GM19099 (cell line): ENCODE data around the gene MEIKIN.

ENCODE experiments used
- POLR2A ChIP-seq: IDR thresholded peaks from 3 replicates; pipeline ENCODE4 v1.6.1; 2011; ENCODE audit warnings: low read depth; ENCODE audit not compliant: insufficient read length; ENCODE audit errors: extremely low read depth

Gene MEIKIN

DNA sequence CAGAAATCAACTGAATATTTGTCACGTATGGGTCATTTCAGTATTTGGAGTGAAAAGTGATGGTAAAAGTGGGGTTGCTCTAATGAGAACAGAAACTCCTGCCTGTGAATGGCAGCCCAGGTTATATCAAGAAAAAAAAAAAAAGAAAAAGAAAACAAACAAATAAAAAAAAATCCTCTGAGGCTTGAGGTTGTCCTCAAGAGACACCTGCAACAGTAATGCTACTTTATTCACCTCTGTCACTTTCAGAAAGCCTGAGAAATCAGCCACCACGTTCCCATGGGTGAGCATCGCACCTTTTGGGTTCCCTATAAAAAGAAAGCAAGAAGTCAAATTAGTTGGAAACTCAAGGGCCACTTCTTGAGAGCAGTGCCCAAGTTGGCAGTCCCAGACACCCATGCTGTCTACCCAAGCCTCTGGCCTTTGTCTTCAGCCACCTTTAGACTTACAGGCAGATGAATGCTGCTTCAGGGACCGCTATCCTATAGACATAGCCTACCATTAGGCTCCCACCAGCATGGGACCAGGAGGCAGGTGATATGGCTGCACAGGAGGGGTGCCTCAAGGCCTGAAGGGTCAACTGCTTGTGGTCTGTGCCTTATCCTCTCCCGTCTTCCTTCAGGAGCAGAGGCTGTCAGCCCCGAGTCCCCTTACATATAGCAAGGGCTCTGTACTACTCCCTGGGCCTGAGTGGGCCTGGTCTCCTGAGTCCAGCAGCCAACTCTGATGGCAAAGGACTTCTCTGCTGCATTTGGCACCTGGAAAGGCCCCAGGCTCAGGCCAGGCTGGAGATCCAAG lies 31.1 kb upstream of the MEIKIN start:
- TF ChIP-seq POLR2A = no peak

- no peak for TF ChIP-seq POLR2A
These were observed 29.7 kb upstream of the MEIKIN start for GRCh38 chr5:131974956-131975726.

DNA sequence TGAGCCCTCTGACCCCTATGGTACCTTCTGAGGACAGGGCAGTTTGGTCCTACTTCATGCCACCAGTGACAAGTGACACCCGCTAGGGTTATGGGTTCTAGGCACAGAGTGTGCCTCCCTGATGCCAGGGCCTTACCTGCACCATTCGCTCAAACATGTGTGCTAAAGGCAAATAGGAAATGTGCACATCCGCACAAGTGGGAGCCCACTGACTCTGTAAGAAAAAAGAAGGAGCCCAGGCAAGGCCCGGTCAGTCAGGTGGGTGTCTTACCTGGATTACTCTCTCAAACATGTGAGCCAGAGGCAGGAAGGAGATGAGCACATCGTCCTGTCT lies 29.1 kb upstream of the MEIKIN start:
- TF ChIP-seq POLR2A = no peak

DNA sequence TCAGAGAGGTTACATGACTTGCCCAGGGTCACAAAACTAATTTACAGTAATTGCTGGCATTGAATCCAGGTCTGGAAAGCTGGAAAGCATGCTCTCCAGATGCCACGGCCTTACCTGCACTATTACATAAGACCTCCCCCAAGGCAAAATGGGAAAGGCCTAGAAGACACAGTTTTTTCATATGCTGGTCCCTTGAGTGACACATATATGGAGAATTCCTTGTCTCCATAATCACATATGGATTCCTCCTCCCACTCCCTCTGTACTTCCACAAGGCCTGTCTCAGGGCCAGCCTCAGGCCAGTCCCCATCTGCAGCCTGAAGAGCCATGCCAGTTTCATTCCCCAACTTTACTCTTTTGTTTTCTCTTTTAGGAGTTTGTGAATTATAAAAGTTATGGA lies 28.6 kb upstream of the MEIKIN start:
- TF ChIP-seq POLR2A = no peak

GRCh38 chr5:131973089-131973712 lies 27.7 kb upstream of the MEIKIN start:
- TF ChIP-seq POLR2A = no peak

DNA sequence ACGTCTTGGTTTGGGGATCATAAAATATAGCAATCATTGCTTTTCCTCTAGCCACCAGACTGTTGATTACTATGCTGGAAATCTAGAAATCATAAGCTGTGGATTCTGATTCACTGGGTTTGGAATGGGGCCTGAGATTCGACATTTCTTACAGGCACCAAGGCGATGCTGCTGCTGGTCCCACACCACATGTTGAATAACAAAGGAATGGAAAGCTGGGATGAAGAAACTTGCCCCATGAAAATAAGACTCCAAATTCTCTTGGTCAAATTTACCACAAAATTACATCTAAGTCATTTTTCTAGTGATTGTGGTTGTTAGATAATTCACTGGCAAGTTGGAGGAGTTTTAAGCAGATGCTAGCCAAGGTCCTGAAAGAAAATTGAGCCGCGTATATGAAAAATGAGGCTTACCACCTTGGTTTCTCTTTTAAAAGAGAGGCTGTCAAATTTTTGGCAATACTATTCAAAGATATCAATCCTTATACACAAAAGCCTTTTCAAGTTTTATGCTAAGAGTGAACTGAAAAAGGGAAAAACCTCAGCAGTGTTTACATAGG lies 23.0 kb upstream of the MEIKIN start:
- TF ChIP-seq POLR2A = no peak

GRCh38 chr5:131966551-131966950 lies 21.1 kb upstream of the MEIKIN start:
- TF ChIP-seq POLR2A = no peak

GRCh38 chr5:131965826-131966415 lies 20.5 kb upstream of the MEIKIN start:
- no peak for TF ChIP-seq POLR2A

DNA sequence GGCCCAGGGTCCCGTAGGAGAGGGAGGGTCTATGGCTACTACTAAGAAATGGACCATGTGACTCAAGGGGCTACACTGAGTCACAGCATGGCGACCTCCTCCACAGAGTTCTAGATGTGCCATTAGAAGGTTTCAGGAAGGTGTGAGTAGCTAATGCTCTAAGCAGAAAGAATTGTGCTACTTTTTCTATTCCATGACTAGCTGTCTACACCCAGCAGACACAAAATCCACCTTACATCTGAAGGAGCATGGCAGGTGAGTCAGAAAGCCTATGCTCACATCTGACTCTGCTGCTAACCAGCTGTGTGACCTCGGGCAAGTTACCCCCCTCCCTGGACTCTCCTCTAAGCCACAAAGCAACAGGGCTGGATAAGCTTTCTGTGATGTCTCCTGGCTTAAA lies 14.4 kb upstream of the MEIKIN start:
- TF ChIP-seq POLR2A = no peak

DNA sequence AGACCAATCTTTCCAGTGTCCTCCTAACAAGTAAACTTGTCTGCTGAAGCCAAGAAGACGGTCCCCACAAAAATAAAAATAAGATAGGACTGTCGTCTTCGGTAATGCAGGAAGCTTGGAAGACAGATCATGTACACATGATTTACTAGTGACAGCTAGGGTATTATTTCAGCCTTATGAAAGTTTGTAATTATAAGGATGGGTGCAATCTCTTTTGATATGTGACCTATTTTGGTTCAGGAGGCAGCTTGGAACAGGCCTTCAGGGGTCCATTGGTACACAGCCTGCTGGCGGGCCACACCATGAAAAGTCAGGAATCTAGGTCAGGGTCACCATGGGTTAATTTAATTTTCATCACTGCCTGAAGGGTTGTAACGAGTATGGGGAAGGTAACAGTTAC lies 13.7 kb upstream of the MEIKIN start:
- TF ChIP-seq POLR2A = no peak

DNA sequence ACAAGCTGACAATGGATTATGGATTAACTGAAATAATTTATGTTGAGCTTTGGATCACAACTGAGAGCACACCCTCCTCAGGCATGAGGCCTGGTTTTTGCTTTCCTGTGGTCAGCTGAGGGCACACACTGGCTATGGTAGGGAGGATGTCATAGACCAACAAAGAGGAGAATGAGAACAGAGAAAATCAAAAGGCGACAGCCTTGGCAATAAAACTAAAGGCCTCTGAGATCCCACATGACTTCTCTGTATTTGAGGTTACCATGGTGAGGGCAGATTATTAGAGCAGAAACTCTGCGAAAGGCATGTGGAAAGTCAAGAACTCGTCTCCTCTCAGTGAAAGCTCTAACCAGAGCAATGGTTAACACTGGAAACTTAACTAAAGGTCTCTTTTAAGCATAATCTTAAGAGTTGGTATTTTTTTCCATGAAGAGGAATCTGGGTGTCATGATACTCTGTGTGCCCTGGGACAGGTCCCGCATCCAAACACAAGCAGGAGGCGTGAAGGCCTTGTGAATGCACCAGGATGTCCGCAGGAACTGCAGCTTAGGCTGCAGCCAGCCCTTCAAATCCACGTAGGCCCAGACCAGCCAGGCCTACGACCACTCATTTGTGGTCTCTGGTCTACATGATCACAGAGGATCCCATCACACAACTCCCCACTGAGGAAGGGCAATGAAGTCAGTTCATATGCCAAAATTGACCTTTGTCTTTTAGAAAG lies 12.4 kb upstream of the MEIKIN start:
- TF ChIP-seq POLR2A = no peak

DNA sequence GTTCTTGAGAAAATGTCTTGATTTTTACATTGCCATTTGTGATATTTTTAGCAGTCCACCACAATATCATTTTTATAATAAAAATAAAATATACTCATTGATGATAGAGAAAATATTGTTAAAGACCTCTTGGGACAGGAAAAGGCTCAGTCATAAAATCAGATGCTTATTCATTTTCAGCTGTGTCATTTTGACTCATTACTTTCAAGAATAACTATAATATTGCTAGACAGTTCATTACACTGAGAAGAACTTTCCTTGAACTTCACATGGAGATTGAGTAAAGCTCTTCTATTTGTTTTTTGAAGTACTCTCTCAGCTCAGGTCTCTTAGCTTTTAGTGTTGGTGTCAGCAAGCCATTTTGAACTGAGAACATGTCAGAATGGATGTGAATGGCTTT lies 8.5 kb upstream of the MEIKIN start:
- TF ChIP-seq POLR2A = no peak

- TF ChIP-seq POLR2A = no peak
These were observed 6.9 kb upstream of the MEIKIN start for GRCh38 chr5:131952301-131952857.

GRCh38 chr5:131950706-131951105 lies 5.2 kb upstream of the MEIKIN start:
- TF ChIP-seq POLR2A = no peak
